ENCODE measurements around the gene NBEAL1.
"Not testable (repeated sequence)": the region's sequence is repeated elsewhere in the genome, so short reads cannot be mapped to it uniquely, and the experiment has no call there.

DNA sequence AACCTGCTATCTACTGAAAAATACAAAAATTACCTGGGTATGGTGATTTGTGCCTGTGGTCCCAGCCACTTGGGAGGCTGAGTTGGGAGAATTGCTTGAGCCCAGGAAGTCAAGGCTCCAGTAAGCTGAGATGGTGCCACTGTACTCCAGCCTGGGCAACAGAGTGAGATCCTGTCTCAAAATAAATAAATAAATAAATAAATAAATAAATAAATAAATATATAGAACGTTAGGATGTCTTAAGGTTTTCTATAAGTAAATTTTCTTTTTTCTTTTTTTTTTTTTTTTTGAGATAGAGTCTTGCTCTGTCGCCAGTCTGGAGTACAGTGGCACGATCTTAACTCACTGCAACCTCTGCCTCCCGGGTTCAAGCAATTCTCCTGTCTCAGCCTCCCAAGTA is 95.8 kb downstream of the NBEAL1 start:
- TF ChIP-seq, protein P1, sequence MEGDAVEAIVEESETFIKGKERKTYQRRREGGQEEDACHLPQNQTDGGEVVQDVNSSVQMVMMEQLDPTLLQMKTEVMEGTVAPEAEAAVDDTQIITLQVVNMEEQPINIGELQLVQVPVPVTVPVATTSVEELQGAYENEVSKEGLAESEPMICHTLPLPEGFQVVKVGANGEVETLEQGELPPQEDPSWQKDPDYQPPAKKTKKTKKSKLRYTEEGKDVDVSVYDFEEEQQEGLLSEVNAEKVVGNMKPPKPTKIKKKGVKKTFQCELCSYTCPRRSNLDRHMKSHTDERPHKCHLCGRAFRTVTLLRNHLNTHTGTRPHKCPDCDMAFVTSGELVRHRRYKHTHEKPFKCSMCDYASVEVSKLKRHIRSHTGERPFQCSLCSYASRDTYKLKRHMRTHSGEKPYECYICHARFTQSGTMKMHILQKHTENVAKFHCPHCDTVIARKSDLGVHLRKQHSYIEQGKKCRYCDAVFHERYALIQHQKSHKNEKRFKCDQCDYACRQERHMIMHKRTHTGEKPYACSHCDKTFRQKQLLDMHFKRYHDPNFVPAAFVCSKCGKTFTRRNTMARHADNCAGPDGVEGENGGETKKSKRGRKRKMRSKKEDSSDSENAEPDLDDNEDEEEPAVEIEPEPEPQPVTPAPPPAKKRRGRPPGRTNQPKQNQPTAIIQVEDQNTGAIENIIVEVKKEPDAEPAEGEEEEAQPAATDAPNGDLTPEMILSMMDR (conservative IDR thresholded peaks at IDR 0.05; ENCODE audit: low read length), result not testable (repeated sequence)
- TF ChIP-seq EZH2phosphoT487 (IDR thresholded peaks at IDR 0.05; ENCODE audit: borderline replicate concordance), result not testable (repeated sequence)
